Measurements from ENCODE around the gene CHCHD1. TPM values are rescaled to one million over a fixed set of nuclear protein-coding genes. Genes with fewer than 3 reads are reported as not detected.
A peak's percentile ranks its signal among the peaks of the same experiment; 100 is the strongest.

CHCHD1 gene
- total RNA-seq, 1 experiment from 2014 or later: 19.5 TPM

- ChIA-PET CTCF (interaction anchor here (0.6 to 2.0 kb wide), 6 partner anchors 10 to 334 kb away, joined by 3 to 7 read pairs (median 4); no protein-coding TSS in a partner anchor), POLR2A (interaction anchor here (0.6 to 1.7 kb wide), 5 partner anchors 29 to 105 kb away, joined by 3 to 6 read pairs (median 3); partner anchors contain the start of genes CHCHD1, SEC24C and ZSWIM8)
- intact Hi-C loops (cut with micrococcal nuclease): no loop called here
- no TSS peak for BruUV-seq (replicated peaks)
- H3K27ac Mint-ChIP-seq (ENCODE audit: low read depth, unreplicated experiment): no peak overlapping the region
- no peak overlapping the region for H3K4me3 Mint-ChIP-seq (ENCODE audit: unreplicated experiment)
- H3K4me1 Mint-ChIP-seq (ENCODE audit: insufficient read depth, unreplicated experiment): peaks cover 31% of the 10 kb centered on the region
- H3K9me3 Mint-ChIP-seq (ENCODE audit: unreplicated experiment): no peaks in the 10 kb centered on the region
- no peaks in the 10 kb centered on the region for H3K27me3 Mint-ChIP-seq (ENCODE audit: insufficient read depth, unreplicated experiment)
- H3K36me3 Mint-ChIP-seq (ENCODE audit: insufficient read depth, unreplicated experiment): peaks cover 13% of the 10 kb centered on the region
- TF ChIP-seq CTCF (IDR thresholded peaks at IDR 0.05; ENCODE audit: unreplicated experiment): peak; percentile 39
- DNase-seq (ENCODE audit: unreplicated experiment): peak; percentile 35
Measured at GRCh38 chr10:73814896-73815718, 33.3 kb downstream of the CHCHD1 start.

- ChIA-PET CTCF (interaction anchor here (0.6 to 2.0 kb wide), 3 partner anchors 10 to 125 kb away, joined by 4 to 7 read pairs (median 5); no protein-coding TSS in a partner anchor), POLR2A (interaction anchor here (0.6 to 1.7 kb wide), 5 partner anchors 30 to 104 kb away, joined by 3 to 6 read pairs (median 3); partner anchors contain the start of genes CHCHD1, SEC24C and ZSWIM8)
- Mint-ChIP-seq H3K4me3 (ENCODE audit: unreplicated experiment) (no peak overlapping the region), H3K4me1 (ENCODE audit: insufficient read depth, unreplicated experiment) (peaks cover 33% of the 10 kb centered on the region), H3K36me3 (ENCODE audit: insufficient read depth, unreplicated experiment) (peaks cover 13% of the 10 kb centered on the region), H3K27ac (ENCODE audit: low read depth, unreplicated experiment) (no peak overlapping the region), H3K9me3 (ENCODE audit: unreplicated experiment) (no peaks in the 10 kb centered on the region), H3K27me3 (ENCODE audit: insufficient read depth, unreplicated experiment) (no peaks in the 10 kb centered on the region)
- no peak for TF ChIP-seq CTCF (IDR thresholded peaks at IDR 0.05; ENCODE audit: unreplicated experiment)
- intact Hi-C loops (cut with micrococcal nuclease): loop anchor here (1.0 kb wide), 1 partner anchor 14 kb away; no protein-coding TSS in a partner anchor
- no TSS peak for BruUV-seq (replicated peaks)
- DNase-seq (ENCODE audit: unreplicated experiment): no peak
Measured at GRCh38 chr10:73815719-73816030, 33.8 kb downstream of the CHCHD1 start.

GRCh38 chr10:73816917-73817729 lies 35.3 kb downstream of the CHCHD1 start:
- ChIA-PET POLR2A (interaction anchor here (1.7 kb wide), 1 partner anchor 36 kb away, joined by 6 read pairs; the partner anchor contains the start of gene CHCHD1), CTCF (interaction anchor here (0.5 to 2.0 kb wide), 3 partner anchors 8 to 62 kb away, joined by 3 to 12 read pairs (median 7); no protein-coding TSS in a partner anchor)
- H3K9me3 Mint-ChIP-seq (ENCODE audit: unreplicated experiment): no peaks in the 10 kb centered on the region
- peaks cover 14% of the 10 kb centered on the region for H3K36me3 Mint-ChIP-seq (ENCODE audit: insufficient read depth, unreplicated experiment)
- DNase-seq (ENCODE audit: unreplicated experiment): peak; percentile 27
- no peaks in the 10 kb centered on the region for H3K27me3 Mint-ChIP-seq (ENCODE audit: insufficient read depth, unreplicated experiment)
- H3K4me1 Mint-ChIP-seq (ENCODE audit: insufficient read depth, unreplicated experiment): peaks cover 38% of the 10 kb centered on the region
- H3K4me3 Mint-ChIP-seq (ENCODE audit: unreplicated experiment): no peak overlapping the region
- no peak for TF ChIP-seq CTCF (IDR thresholded peaks at IDR 0.05; ENCODE audit: unreplicated experiment)
- no peak overlapping the region for H3K27ac Mint-ChIP-seq (ENCODE audit: low read depth, unreplicated experiment)
- no TSS peak for BruUV-seq (replicated peaks)
- intact Hi-C loops (cut with micrococcal nuclease): loop anchor here (1.0 kb wide), 1 partner anchor 12 kb away; no protein-coding TSS in a partner anchor
